Activated CD4-positive, alpha-beta T cell treated with anti-CD3 and anti-CD28 coated beads, Interleukin-2, amount 50 U/mL, for 48 hours (primary cell): ENCODE results near the gene BRINP2.

Experiments used
- DNase-seq, 2 experiments: peaks; one replicate each; pipeline ENCODE4 v3.0.0-alpha.2; 2020

The BRINP2 gene

GRCh38 chr1:177170756-177171535, at the start of gene BRINP2:
TSS of gene BRINP2 (plus strand) at chr1:177170958. CDS start at chr1:177229877, 58,919 bp downstream.
- no peak for DNase-seq

- no peak for DNase-seq
Measured at GRCh38 chr1:177122461-177123251, 48.1 kb upstream of the BRINP2 start.

- DNase-seq = no peak
Measured at GRCh38 chr1:177124577-177125278, 46.0 kb upstream of the BRINP2 start.

- DNase-seq = no peak
Measured at GRCh38 chr1:177126267-177126666, 44.5 kb upstream of the BRINP2 start.

- DNase-seq = no peak
Measured at GRCh38 chr1:177128665-177129281, 42.0 kb upstream of the BRINP2 start.

GRCh38 chr1:177130451-177130945, 40.3 kb upstream of the BRINP2 start:
- DNase-seq = no peak

GRCh38 chr1:177131723-177132122, 39.0 kb upstream of the BRINP2 start:
- DNase-seq = no peak

GRCh38 chr1:177132141-177132540, 38.6 kb upstream of the BRINP2 start:
- DNase-seq = no peak

GRCh38 chr1:177133977-177134538, 36.7 kb upstream of the BRINP2 start:
- DNase-seq = no peak

GRCh38 chr1:177135250-177135649, 35.5 kb upstream of the BRINP2 start:
- DNase-seq = no peak

GRCh38 chr1:177137814-177138213, 32.9 kb upstream of the BRINP2 start:
- DNase-seq = no peak

GRCh38 chr1:177138347-177138746, 32.4 kb upstream of the BRINP2 start:
- DNase-seq = no peak

GRCh38 chr1:177142010-177142409, 28.7 kb upstream of the BRINP2 start:
- DNase-seq = no peak

- DNase-seq = no peak
Measured at GRCh38 chr1:177142791-177143271, 27.9 kb upstream of the BRINP2 start.

GRCh38 chr1:177145106-177146070, 25.4 kb upstream of the BRINP2 start:
- no peak for DNase-seq

GRCh38 chr1:177146499-177146898, 24.3 kb upstream of the BRINP2 start:
- DNase-seq = no peak

- DNase-seq = no peak
Measured at GRCh38 chr1:177162243-177162642, 8.5 kb upstream of the BRINP2 start.

GRCh38 chr1:177163844-177164379, 6.8 kb upstream of the BRINP2 start:
- no peak for DNase-seq

GRCh38 chr1:177164380-177165068, 6.2 kb upstream of the BRINP2 start, which contains the start of gene ASTN1:
TSS of gene ASTN1 (minus strand) at chr1:177164712. CDS start at chr1:177164676, 36 bp downstream.
- DNase-seq = no peak

GRCh38 chr1:177165069-177165439, 5.7 kb upstream of the BRINP2 start:
- DNase-seq = no peak
